ENCODE results near the gene UCN. TPM values are rescaled to one million over a fixed set of nuclear protein-coding genes. Genes with fewer than 3 reads are reported as not detected.
A peak's percentile ranks its signal among the peaks of the same experiment; 100 is the strongest.

The UCN gene
- total RNA-seq, 1 experiment from 2014 or later = 4.4 TPM

DNA sequence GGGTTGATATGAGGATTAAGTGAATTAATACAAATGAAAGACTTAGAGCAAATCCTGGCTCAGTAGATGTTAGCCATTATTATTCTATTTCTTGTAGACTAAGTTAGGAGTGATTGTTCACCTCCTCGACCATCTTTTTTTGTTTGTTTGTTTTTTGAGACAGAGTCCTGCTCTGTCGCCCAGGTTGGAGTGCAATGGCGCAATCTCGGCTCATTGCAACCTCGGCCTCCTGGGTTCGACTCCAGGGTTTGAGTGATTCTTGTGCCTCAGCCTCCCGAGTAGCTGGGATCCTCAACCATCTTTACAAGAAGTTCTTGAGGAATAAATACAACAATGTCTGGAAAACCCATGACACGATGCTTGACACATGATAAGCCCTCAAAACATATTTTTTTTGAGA lies 13.3 kb downstream of the UCN start:
- no TSS peak for BruUV-seq (replicated peaks)
- H3K9me3 ChIP-seq (ENCODE audit: control insufficient read depth, insufficient read depth, low read depth, low read length) = no peaks in the 10 kb centered on the region
- no peak overlapping the region for H3K4me3 ChIP-seq (ENCODE audit: low read depth in 2 of 2, low read length in 2 of 2)
- POLR2A ChIA-PET = no interaction called here
- H3K27me3 ChIP-seq (ENCODE audit: control insufficient read depth, insufficient read depth, low read length) = no peaks in the 10 kb centered on the region
- no peaks in the 10 kb centered on the region for H3K36me3 ChIP-seq (ENCODE audit: control insufficient read depth, insufficient read depth, low read length)
- in situ Hi-C loops (cut with HindIII; ENCODE audit: low pct_unique_long_range_greater_than_20kb, low sequenced_read_pairs) = no loop called here
- ATAC-seq (no peak), DNase-seq (ENCODE audit: low read depth, low spot score) (no peak)
- H3K27ac ChIP-seq (ENCODE audit: low read length) = no peak overlapping the region
- CTCF ChIA-PET = interaction anchor here (0.7 to 1.5 kb wide), 2 partner anchors 15 to 267 kb away, joined by 4 to 5 read pairs; no protein-coding TSS in a partner anchor
- TF ChIP-seq, protein P1, sequence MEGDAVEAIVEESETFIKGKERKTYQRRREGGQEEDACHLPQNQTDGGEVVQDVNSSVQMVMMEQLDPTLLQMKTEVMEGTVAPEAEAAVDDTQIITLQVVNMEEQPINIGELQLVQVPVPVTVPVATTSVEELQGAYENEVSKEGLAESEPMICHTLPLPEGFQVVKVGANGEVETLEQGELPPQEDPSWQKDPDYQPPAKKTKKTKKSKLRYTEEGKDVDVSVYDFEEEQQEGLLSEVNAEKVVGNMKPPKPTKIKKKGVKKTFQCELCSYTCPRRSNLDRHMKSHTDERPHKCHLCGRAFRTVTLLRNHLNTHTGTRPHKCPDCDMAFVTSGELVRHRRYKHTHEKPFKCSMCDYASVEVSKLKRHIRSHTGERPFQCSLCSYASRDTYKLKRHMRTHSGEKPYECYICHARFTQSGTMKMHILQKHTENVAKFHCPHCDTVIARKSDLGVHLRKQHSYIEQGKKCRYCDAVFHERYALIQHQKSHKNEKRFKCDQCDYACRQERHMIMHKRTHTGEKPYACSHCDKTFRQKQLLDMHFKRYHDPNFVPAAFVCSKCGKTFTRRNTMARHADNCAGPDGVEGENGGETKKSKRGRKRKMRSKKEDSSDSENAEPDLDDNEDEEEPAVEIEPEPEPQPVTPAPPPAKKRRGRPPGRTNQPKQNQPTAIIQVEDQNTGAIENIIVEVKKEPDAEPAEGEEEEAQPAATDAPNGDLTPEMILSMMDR (IDR thresholded peaks at IDR 0.05) = no peak
- TF ChIP-seq SIN3A (IDR thresholded peaks at IDR 0.05; ENCODE audit: borderline replicate concordance, insufficient read depth, low read depth, low read length) = no peak
- no peak for TF ChIP-seq POLR2AphosphoS5 (IDR thresholded peaks at IDR 0.05; ENCODE audit: low read depth, low read length)
- TF ChIP-seq, protein P2, sequence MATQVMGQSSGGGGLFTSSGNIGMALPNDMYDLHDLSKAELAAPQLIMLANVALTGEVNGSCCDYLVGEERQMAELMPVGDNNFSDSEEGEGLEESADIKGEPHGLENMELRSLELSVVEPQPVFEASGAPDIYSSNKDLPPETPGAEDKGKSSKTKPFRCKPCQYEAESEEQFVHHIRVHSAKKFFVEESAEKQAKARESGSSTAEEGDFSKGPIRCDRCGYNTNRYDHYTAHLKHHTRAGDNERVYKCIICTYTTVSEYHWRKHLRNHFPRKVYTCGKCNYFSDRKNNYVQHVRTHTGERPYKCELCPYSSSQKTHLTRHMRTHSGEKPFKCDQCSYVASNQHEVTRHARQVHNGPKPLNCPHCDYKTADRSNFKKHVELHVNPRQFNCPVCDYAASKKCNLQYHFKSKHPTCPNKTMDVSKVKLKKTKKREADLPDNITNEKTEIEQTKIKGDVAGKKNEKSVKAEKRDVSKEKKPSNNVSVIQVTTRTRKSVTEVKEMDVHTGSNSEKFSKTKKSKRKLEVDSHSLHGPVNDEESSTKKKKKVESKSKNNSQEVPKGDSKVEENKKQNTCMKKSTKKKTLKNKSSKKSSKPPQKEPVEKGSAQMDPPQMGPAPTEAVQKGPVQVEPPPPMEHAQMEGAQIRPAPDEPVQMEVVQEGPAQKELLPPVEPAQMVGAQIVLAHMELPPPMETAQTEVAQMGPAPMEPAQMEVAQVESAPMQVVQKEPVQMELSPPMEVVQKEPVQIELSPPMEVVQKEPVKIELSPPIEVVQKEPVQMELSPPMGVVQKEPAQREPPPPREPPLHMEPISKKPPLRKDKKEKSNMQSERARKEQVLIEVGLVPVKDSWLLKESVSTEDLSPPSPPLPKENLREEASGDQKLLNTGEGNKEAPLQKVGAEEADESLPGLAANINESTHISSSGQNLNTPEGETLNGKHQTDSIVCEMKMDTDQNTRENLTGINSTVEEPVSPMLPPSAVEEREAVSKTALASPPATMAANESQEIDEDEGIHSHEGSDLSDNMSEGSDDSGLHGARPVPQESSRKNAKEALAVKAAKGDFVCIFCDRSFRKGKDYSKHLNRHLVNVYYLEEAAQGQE (IDR thresholded peaks at IDR 0.05; ENCODE audit: insufficient read depth in 1 of 2, low read depth in 2 of 2, low read length in 1 of 2) = no peak
- TF ChIP-seq TCF7L2 (IDR thresholded peaks at IDR 0.05; ENCODE audit: low read depth, low read length) = no peak
- intact Hi-C loops (cut with micrococcal nuclease; ENCODE audit: unreplicated experiment) = no loop called here
- H3K4me1 ChIP-seq (ENCODE audit: control insufficient read depth, insufficient read depth, low read length) = peaks cover 6% of the 10 kb centered on the region

DNA sequence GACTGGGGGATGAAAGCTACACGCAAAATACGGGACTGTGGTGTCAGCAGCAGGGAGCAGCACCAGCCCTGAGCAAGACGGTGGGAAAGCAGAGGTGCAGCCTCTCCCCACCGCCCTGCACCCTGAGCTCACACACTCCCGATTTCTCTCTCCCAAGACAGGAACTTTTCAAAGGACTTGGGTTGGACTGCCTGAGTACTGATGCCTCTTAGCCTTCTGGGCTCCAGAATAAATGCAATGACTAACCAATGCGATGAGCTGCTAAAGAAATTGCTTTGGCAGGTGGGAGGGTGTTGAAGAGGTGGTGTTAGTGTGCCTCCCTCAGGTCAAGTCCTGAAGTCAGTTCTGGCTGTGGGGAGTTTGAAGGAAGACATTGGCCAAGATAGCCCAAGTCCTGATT lies 16.4 kb downstream of the UCN start:
- in situ Hi-C loops (cut with HindIII; ENCODE audit: low pct_unique_long_range_greater_than_20kb, low sequenced_read_pairs) (no loop called here), intact Hi-C loops (cut with micrococcal nuclease; ENCODE audit: unreplicated experiment) (no loop called here)
- POLR2A ChIA-PET = interaction anchor here (0.6 kb wide), 2 partner anchors 274 to 434 kb away, joined by 3 to 8 read pairs; no protein-coding TSS in a partner anchor
- BruUV-seq (replicated peaks) = no TSS peak
- no peaks in the 10 kb centered on the region for H3K9me3 ChIP-seq (ENCODE audit: control insufficient read depth, insufficient read depth, low read depth, low read length)
- TF ChIP-seq POLR2AphosphoS5 (IDR thresholded peaks at IDR 0.05; ENCODE audit: low read depth, low read length) (no peak), TCF7L2 (IDR thresholded peaks at IDR 0.05; ENCODE audit: low read depth, low read length) (no peak), SIN3A (IDR thresholded peaks at IDR 0.05; ENCODE audit: borderline replicate concordance, insufficient read depth, low read depth, low read length) (no peak)
- TF ChIP-seq, protein P2 (IDR thresholded peaks at IDR 0.05; ENCODE audit: insufficient read depth in 1 of 2, low read depth in 2 of 2, low read length in 1 of 2) = no peak
- TF ChIP-seq, protein P1 (IDR thresholded peaks at IDR 0.05) = peak; percentile 50
- no peaks in the 10 kb centered on the region for H3K36me3 ChIP-seq (ENCODE audit: control insufficient read depth, insufficient read depth, low read length)
- DNase-seq (ENCODE audit: low read depth, low spot score) (no peak), ATAC-seq (peak; percentile 79)
- no peak overlapping the region for H3K4me3 ChIP-seq (ENCODE audit: low read depth in 2 of 2, low read length in 2 of 2)
- CTCF ChIA-PET = interaction anchor here (1.8 kb wide), 1 partner anchor 11 kb away, joined by 4 read pairs; no protein-coding TSS in a partner anchor
- H3K4me1 ChIP-seq (ENCODE audit: control insufficient read depth, insufficient read depth, low read length) = peaks cover 6% of the 10 kb centered on the region
- H3K27ac ChIP-seq (ENCODE audit: low read length) = no peak overlapping the region
- H3K27me3 ChIP-seq (ENCODE audit: control insufficient read depth, insufficient read depth, low read length) = no peaks in the 10 kb centered on the region

All from Panc1 (cell line).